Common myeloid progenitor, CD34-positive (primary cell): ENCODE data around the gene EPN1.

ENCODE experiments used
- CTCF ChIA-PET: fragments of 350-600 bp; sonication (Branson Sonifier 250); formaldehyde crosslinking; loops from one replicate; lab custom pipeline; 2021; ENCODE audit warnings: antibody characterized with exemption; lab: Charles Lee
- POLR2A ChIA-PET: fragments of 350-600 bp; sonication (Branson Sonifier 250); formaldehyde crosslinking; loops from one replicate; lab custom pipeline; 2021; ENCODE audit warnings: antibody characterized with exemption; lab: Charles Lee
- DNase-seq, 3 donors: peaks; one replicate each; pipeline versions ENCODE4 v3.0.0 to v3.0.0-alpha.2; 2013
- H3K27ac ChIP-seq, 2 experiments: 1 replicate in 1 of 2; 2 replicates in 1 of 2; pipeline ENCODE4 v1.7.0; 2013; ENCODE audit warnings: inconsistent platforms in 2 of 2, low read length in 2 of 2, mild to moderate bottlenecking in 2 of 2, low read depth in 1 of 2, moderate library complexity in 1 of 2; ENCODE audit not compliant: severe bottlenecking in 2 of 2, insufficient read depth in 1 of 2, poor library complexity in 1 of 2
- H3K27me3 ChIP-seq, 5 experiments: replicated peaks in 2 of 5; 1 replicate in 3 of 5; 2 replicates in 2 of 5; pipeline versions ENCODE4 v1.6.1 to v1.7.0; 2013; ENCODE audit warnings: low read length in 4 of 5, mild to moderate bottlenecking in 2 of 5, moderate library complexity in 2 of 5, inconsistent platforms in 1 of 5; ENCODE audit not compliant: insufficient read depth in 5 of 5, control insufficient read depth in 4 of 5
- H3K36me3 ChIP-seq, 4 experiments: 1 replicate in 2 of 4; 2 replicates in 2 of 4; pipeline versions ENCODE4 v1.6.1 to v1.7.0; 2013; ENCODE audit warnings: low read length in 3 of 4, control low read depth in 1 of 4, mild to moderate bottlenecking in 1 of 4; ENCODE audit not compliant: control insufficient read depth in 4 of 4, insufficient read depth in 4 of 4
- H3K4me1 ChIP-seq, 4 experiments: 1 replicate in 3 of 4; 2 replicates in 1 of 4; pipeline versions ENCODE4 v1.6.1 to v1.7.1; 2013; ENCODE audit warnings: low read length in 3 of 4, mild to moderate bottlenecking in 3 of 4, control low read depth in 1 of 4, inconsistent platforms in 1 of 4, moderate library complexity in 1 of 4; ENCODE audit not compliant: control insufficient read depth in 4 of 4, insufficient read depth in 4 of 4; ENCODE audit errors: control extremely low read depth in 1 of 4
- H3K4me3 ChIP-seq, 7 experiments: 1 replicate in 4 of 7; 2 replicates in 3 of 7; pipeline versions ENCODE4 v1.5.1 to v1.7.0; 2013; ENCODE audit warnings: mild to moderate bottlenecking in 7 of 7, low read length in 6 of 7, moderate library complexity in 6 of 7, inconsistent platforms in 2 of 7, low read depth in 2 of 7, control low read depth in 1 of 7; ENCODE audit not compliant: insufficient read depth in 4 of 7, control insufficient read depth in 1 of 7; ENCODE audit errors: extremely low read depth in 1 of 7
- H3K9me3 ChIP-seq, 5 experiments: 1 replicate in 4 of 5; 2 replicates in 1 of 5; pipeline versions ENCODE4 v1.6.1 to v1.7.1; 2013; ENCODE audit warnings: low read length in 4 of 5, mild to moderate bottlenecking in 2 of 5, inconsistent platforms in 1 of 5, low read depth in 1 of 5, moderate library complexity in 1 of 5; ENCODE audit not compliant: control insufficient read depth in 4 of 5, insufficient read depth in 2 of 5; ENCODE audit errors: control extremely low read depth in 1 of 5
- WGBS: methylation state at CpG from one replicate; pipeline ENCODE4 v1.1.5; 2013; ENCODE audit not compliant: insufficient coverage; 5-methylcytosine and 5-hydroxymethylcytosine counted together

Gene EPN1

GRCh38 chr19:55650602-55651230, 24.3 kb upstream of the EPN1 start:
- CTCF ChIA-PET, result interaction anchor here (1.8 to 9.2 kb wide), 2 partner anchors 17 to 45 kb away, joined by 5 to 128 read pairs; partner anchors contain the start of gene ZNF865

GRCh38 chr19:55651236-55651635, 23.8 kb upstream of the EPN1 start:
- POLR2A ChIA-PET, result no interaction called here
- WGBS, result 95% methylated on average over 9 of the region's 18 CpGs
- no peak overlapping the region for H3K27ac ChIP-seq

More at GRCh38 chr19:55650602-55651230, 24.3 kb upstream of the EPN1 start:
- Histone ChIP-seq H3K27ac (no peak overlapping the region), H3K27me3 (no peaks in the 10 kb centered on the region), H3K36me3 (peaks cover 0 to 23% (median 9%) of the 10 kb centered on the region in 4 experiments), H3K9me3 (no peaks in the 10 kb centered on the region), H3K4me1 (peaks cover under 1 to 30% (median 25%) of the 10 kb centered on the region in 4 experiments), H3K4me3 (no peak overlapping the region)
- WGBS, result 95% methylated on average over 13 of the region's 17 CpGs
- POLR2A ChIA-PET, result no interaction called here
- DNase-seq, result no peak

DNA sequence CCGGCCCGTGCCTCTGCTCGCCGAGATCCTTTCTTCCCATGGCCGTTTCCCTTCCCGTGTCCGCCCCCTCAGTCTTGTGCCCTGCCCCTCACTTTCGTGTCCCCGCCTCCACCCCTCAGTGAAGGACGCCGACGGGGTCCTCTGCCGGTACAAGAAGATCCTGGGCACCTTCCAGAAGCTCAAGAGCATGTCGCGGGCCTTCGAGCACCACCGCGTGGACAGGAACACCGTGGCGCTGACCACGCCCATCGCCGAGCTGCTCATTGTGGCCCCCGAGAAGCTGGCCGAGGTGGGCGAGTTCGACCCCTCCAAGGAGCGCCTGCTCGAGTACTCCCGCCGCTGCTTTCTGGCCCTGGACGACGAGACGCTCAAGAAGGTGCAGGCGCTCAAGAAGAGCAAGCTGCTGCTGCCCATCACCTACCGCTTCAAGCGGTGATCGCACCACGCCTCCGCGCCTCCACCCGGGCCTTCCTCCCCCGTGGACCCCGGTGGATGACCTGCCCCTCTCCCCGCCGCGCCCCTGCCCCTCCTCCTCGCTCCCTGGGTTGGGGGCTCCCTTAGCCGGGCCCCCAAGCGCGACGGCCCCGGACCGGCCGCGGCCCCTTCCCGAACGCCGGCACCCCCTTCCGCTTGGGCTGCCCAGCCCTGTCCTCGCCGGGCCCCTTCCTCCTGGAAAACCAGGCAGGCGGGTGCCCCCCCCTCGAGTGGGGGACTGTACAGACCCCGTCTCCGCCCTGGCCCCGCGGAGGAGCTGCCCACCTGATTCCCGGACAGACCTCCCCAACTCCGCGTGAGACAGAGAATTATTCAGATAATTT, 22.5 kb upstream of the EPN1 start:
- DNase-seq, result no peak
- peak overlapping the region in 1 of 2 experiments; percentile 99 for H3K27ac ChIP-seq
- WGBS, result 96% methylated on average over 61 of the region's 71 CpGs
- H3K4me1 ChIP-seq, result peaks cover 15 to 44% (median 37%) of the 10 kb centered on the region in 4 experiments
- ChIA-PET CTCF (interaction anchor here (0.7 to 2.5 kb wide), 8 partner anchors 8 to 32 kb away, joined by 3 to 20 read pairs (median 6); partner anchors contain the start of gene ZNF581), POLR2A (interaction anchor here (1.3 kb wide), 1 partner anchor 14 kb away, joined by 3 read pairs; no protein-coding TSS in a partner anchor)
- no peak overlapping the region for H3K4me3 ChIP-seq
- H3K27me3 ChIP-seq, result no peaks in the 10 kb centered on the region
- peaks cover 0 to 37% (median 15%) of the 10 kb centered on the region in 4 experiments for H3K36me3 ChIP-seq
- H3K9me3 ChIP-seq, result no peaks in the 10 kb centered on the region

More at GRCh38 chr19:55651236-55651635, 23.8 kb upstream of the EPN1 start:
- H3K9me3 ChIP-seq, result no peaks in the 10 kb centered on the region
- peaks cover 0 to 27% (median 9%) of the 10 kb centered on the region in 4 experiments for H3K36me3 ChIP-seq
- peaks cover 6 to 35% (median 30%) of the 10 kb centered on the region in 4 experiments for H3K4me1 ChIP-seq
- H3K4me3 ChIP-seq, result no peak overlapping the region
- no peak for DNase-seq
- CTCF ChIA-PET, result no interaction called here
- no peaks in the 10 kb centered on the region for H3K27me3 ChIP-seq

DNA sequence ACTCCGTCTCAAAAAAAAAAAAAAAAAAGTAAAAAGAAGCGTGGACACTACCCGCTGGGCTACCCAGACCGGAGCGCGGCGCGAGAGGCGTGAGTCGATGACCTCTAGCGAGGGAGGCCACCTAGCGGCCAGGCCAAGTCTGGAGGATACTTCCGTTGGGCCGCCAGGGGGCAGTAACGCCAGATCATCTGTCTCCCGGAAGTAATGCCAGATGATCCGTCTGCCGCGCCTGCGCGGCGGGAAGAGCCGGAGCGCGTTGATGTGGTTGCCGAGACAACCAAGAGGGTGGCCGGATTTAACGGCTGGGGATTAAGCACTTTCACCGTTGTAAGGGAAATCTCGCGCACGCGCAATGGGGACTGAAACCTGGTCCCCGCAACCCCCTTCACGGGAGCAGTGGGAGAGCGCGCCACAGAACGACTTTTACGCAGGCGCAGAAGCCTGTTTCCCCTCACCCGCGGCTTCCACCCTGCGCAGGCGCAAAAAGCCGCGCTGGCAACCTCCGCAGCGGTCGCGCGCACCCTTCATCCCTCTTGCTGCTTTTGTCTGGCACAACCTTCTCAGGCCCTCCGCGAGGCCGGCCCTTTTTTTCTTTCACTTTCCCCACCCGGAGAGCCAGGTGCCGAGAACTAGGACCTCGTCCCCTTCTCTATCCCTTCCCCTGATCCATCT, 21.2 kb upstream of the EPN1 start:
- Histone ChIP-seq H3K9me3 (no peaks in the 10 kb centered on the region), H3K27ac (peak overlapping the region; percentile 96 to 99), H3K36me3 (peaks cover 2 to 47% (median 15%) of the 10 kb centered on the region in 4 experiments), H3K4me1 (peaks cover 18 to 46% (median 42%) of the 10 kb centered on the region in 4 experiments), H3K27me3 (no peaks in the 10 kb centered on the region), H3K4me3 (peak overlapping the region; percentile 74 to 95 (median 87))
- ChIA-PET CTCF (interaction anchor here (0.7 to 2.5 kb wide), 14 partner anchors 8 to 34 kb away, joined by 3 to 20 read pairs (median 5); partner anchors contain the start of gene ZNF581), POLR2A (interaction anchor here (0.7 to 1.4 kb wide), 4 partner anchors 12 to 54 kb away, joined by 3 to 6 read pairs (median 4); partner anchors contain the start of gene FIZ1)
- peak; percentile 99 for DNase-seq
- under 1% methylated on average over 50 of the region's 57 CpGs for WGBS

- peaks cover 18 to 46% (median 36%) of the 10 kb centered on the region in 4 experiments for H3K4me1 ChIP-seq
- H3K4me3 ChIP-seq, result peak overlapping the region; percentile 74 to 95 (median 87)
- H3K27me3 ChIP-seq, result no peaks in the 10 kb centered on the region
- peak; percentile 99 to 100 (median 100) for DNase-seq
- WGBS, result 0% methylated on average over 42 of the region's 52 CpGs
- ChIA-PET CTCF (interaction anchor here (0.7 to 2.5 kb wide), 8 partner anchors 9 to 28 kb away, joined by 3 to 9 read pairs (median 4); partner anchors contain the start of gene ZNF581), POLR2A (interaction anchor here (0.9 to 1.4 kb wide), 3 partner anchors 12 to 55 kb away, joined by 4 to 6 read pairs (median 4); partner anchors contain the start of gene FIZ1)
- no peaks in the 10 kb centered on the region for H3K9me3 ChIP-seq
- peak overlapping the region; percentile 96 to 99 for H3K27ac ChIP-seq
- peaks cover 2 to 53% (median 18%) of the 10 kb centered on the region in 4 experiments for H3K36me3 ChIP-seq
Measured at GRCh38 chr19:55654323-55654867, 20.6 kb upstream of the EPN1 start.
